Neutrophil (primary cell): ENCODE results near the gene ALS2.

Source experiments
- H3K27ac ChIP-seq: fragments of 200-600 bp; sonication (generic); 2 replicates; pipeline ENCODE4 v1.5.1; 2016; ENCODE audit warnings: mild to moderate bottlenecking, moderate library complexity
- H3K27me3 ChIP-seq: fragments of 200-600 bp; sonication (generic); 2 replicates; pipeline ENCODE4 v1.6.0; 2016; ENCODE audit warnings: mild to moderate bottlenecking
- H3K36me3 ChIP-seq: fragments of 200-600 bp; sonication (generic); 2 replicates; pipeline ENCODE4 v1.5.1; 2017
- H3K4me1 ChIP-seq, 2 experiments: fragments of 200-600 bp in 1 of 2; sonication (generic) in 1 of 2; 1 replicate in 1 of 2; 2 replicates in 1 of 2; pipeline versions ENCODE4 v1.5.1 to v1.6.1; 2013 to 2016; ENCODE audit warnings: low read depth in 1 of 2, low read length in 1 of 2, mild to moderate bottlenecking in 1 of 2, moderate library complexity in 1 of 2; ENCODE audit not compliant: control insufficient read depth in 1 of 2, insufficient read depth in 1 of 2
- H3K4me3 ChIP-seq, 2 experiments: fragments of 200-600 bp in 1 of 2; sonication (generic) in 1 of 2; 1 replicate in 1 of 2; 2 replicates in 1 of 2; pipeline ENCODE4 v1.5.1; 2013 to 2016; ENCODE audit warnings: low read depth in 1 of 2, low read length in 1 of 2, mild to moderate bottlenecking in 1 of 2, moderate library complexity in 1 of 2
- H3K9me3 ChIP-seq: fragments of 200-600 bp; sonication (generic); 2 replicates; pipeline ENCODE4 v1.5.1; 2016
- TF ChIP-seq, protein P1 (sequence below): fragments of 200-600 bp; sonication (generic); IDR thresholded peaks from 2 replicates; pipeline ENCODE4 v1.5.1; 2016; ENCODE audit warnings: antibody characterized with exemption

The ALS2 gene

DNA sequence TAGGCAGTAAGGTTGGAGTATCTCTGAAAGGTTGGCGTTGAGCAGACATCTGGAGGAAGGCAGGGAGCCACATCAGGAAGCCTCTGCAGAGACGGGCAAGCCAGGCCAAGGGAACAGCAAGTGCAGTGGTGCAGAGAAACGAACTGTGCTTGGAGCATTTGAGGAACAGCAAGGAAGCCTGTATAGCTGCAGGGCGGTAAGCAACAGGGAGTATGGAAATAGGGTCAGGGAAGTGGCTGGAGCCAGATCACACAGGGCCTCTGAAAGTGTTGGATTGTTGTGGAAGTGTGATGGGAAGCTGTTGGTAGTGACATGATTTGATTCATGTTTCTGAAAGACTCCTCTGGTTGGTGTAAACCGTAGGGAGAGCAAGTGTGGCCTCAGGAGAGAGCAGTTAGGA, 124.0 kb downstream of the ALS2 start:
- Histone ChIP-seq H3K36me3 (no peaks in the 10 kb centered on the region), H3K27ac (no peak overlapping the region), H3K4me3 (no peak overlapping the region), H3K4me1 (peaks cover 7 to 15% of the 10 kb centered on the region in 2 experiments), H3K27me3 (peaks cover 3% of the 10 kb centered on the region), H3K9me3 (no peaks in the 10 kb centered on the region)
- TF ChIP-seq, protein P1, sequence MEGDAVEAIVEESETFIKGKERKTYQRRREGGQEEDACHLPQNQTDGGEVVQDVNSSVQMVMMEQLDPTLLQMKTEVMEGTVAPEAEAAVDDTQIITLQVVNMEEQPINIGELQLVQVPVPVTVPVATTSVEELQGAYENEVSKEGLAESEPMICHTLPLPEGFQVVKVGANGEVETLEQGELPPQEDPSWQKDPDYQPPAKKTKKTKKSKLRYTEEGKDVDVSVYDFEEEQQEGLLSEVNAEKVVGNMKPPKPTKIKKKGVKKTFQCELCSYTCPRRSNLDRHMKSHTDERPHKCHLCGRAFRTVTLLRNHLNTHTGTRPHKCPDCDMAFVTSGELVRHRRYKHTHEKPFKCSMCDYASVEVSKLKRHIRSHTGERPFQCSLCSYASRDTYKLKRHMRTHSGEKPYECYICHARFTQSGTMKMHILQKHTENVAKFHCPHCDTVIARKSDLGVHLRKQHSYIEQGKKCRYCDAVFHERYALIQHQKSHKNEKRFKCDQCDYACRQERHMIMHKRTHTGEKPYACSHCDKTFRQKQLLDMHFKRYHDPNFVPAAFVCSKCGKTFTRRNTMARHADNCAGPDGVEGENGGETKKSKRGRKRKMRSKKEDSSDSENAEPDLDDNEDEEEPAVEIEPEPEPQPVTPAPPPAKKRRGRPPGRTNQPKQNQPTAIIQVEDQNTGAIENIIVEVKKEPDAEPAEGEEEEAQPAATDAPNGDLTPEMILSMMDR: no peak

DNA sequence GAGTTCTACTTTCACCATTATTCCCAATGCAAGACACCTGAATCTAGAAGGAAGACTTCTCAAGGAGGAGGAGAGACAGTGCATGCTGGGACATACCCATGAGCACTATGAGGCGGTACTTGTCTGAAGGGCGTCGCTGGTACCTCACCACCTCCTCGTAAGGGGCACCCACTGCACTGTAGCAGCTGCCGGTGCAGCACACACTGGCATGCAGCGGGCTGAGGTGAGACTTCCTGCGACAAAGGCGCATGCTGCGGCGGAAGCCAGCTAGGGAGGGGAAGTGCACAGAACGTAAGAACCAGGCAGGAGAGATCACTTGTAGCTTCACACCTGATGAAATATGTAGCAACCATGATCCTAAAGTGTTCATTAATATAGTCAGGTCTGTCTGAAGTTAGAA, 124.6 kb downstream of the ALS2 start:
- H3K4me1 ChIP-seq: peaks cover 7 to 8% of the 10 kb centered on the region in 2 experiments
- TF ChIP-seq, protein P1: no peak

DNA sequence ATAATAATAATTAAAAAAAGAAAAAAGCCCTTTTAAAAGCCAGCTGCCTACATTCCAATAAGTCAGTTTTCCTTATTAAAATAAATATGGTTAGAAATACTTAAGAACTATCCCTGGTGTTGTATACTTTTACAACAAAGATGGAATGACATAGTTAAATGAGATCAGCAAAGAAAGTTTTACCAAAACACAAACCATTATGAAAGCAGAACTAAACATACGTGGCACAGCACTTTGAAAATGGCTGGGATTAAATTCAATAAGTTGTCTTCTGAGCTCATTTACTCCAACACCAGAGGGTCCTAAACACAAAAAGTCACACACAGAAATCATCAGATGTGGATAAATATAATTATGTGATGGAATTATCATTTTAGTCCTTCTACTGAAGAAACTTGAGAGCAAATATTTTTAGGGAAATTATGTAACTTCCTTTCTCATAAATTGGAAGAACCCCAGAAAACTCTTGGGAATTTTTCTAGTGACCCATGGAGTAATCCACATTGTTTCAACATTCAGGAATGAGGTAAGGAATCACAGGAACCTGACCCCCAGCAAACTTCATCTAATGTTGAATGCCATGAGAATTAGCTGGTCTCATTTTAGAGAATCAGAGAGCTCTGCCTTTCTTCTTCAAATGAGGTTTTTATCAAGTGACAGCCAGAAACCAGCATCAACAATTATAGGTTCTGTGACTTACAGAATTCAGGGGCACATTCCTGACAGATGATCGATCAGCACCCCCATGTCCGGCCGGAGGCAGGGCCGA, 125.9 kb downstream of the ALS2 start:
- no peak overlapping the region for H3K27ac ChIP-seq
- H3K4me1 ChIP-seq: no peaks in the 10 kb centered on the region
- H3K27me3 ChIP-seq: peaks cover 3% of the 10 kb centered on the region
- TF ChIP-seq, protein P1: no peak
- H3K4me3 ChIP-seq: no peak overlapping the region
- no peaks in the 10 kb centered on the region for H3K9me3 ChIP-seq
- H3K36me3 ChIP-seq: no peaks in the 10 kb centered on the region

More for the DNA sequence above, 124.6 kb downstream of the ALS2 start:
- H3K9me3 ChIP-seq: no peaks in the 10 kb centered on the region
- no peak overlapping the region for H3K4me3 ChIP-seq
- no peak overlapping the region for H3K27ac ChIP-seq
- no peaks in the 10 kb centered on the region for H3K36me3 ChIP-seq
- peaks cover 3% of the 10 kb centered on the region for H3K27me3 ChIP-seq

DNA sequence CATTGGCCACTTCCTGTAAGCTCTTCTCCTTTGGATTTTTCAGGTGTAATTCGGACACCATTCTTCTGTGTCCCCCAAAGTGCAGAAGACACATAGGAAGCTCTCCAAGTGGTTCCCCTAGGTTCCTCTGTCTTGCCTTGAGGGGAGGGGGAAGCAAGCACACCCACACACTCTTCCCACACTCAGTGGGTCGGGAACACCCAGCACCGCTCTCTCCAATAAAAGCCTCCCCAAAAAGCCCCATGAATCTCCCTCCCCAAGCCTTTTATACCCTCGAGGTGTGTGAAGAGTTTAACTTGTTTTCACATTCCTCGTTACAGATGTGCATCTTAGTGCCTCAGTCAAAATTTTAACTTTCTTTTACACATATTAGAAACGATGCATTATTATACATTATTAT, 127.5 kb downstream of the ALS2 start:
- Histone ChIP-seq H3K4me3 (no peak overlapping the region), H3K27me3 (peaks cover 3% of the 10 kb centered on the region), H3K27ac (no peak overlapping the region), H3K36me3 (no peaks in the 10 kb centered on the region), H3K4me1 (no peaks in the 10 kb centered on the region), H3K9me3 (no peaks in the 10 kb centered on the region)
- TF ChIP-seq, protein P1: no peak
